IMR-90 (cell line): ENCODE results near the gene TMEM158. TPM values are rescaled to one million over a fixed set of nuclear protein-coding genes. Genes with fewer than 3 reads are reported as not detected.
A peak's percentile ranks its signal among the peaks of the same experiment; 100 is the strongest.

Experiments used
- ATAC-seq: fragments of 200-7000 bp; cut with Tn5 transposase; 2 replicates; pipeline ENCODE4 v1.9.1; 2020; ENCODE audit warnings: low read depth, mild to moderate bottlenecking, moderate library complexity
- BruUV-seq: library from RNA; stranded (reverse); fragments of 400-500 nt; replicated peaks from 2 replicates; lab custom pipeline; 2021; lab: Mats Ljungman, UMichigan
- CTCF ChIA-PET: fragments of 300-600 bp; formaldehyde crosslinking; extraction: SDS; loops from one replicate; lab custom pipeline; 2021; ENCODE audit warnings: antibody characterized with exemption; lab: Yijun Ruan, JAX
- POLR2A ChIA-PET: fragments of 300-600 bp; sonication (Branson Sonifier 250); formaldehyde crosslinking; loops from one replicate; lab custom pipeline; 2022; ENCODE audit warnings: antibody characterized with exemption; ENCODE audit not compliant: unreplicated experiment; lab: Charles Lee
- DNase-seq: peaks from one replicate; pipeline ENCODE4 v3.0.0; 2013
- H2AFZ ChIP-seq: replicated peaks from 2 replicates; pipeline ENCODE3; 2013; ENCODE audit warnings: low read length, mild to moderate bottlenecking; ENCODE audit not compliant: poor library complexity
- H2AK5ac ChIP-seq: 2 replicates; pipeline ENCODE4 v1.6.1; 2013; ENCODE audit warnings: low read depth, low read length, inconsistent platforms
- H2AK9ac ChIP-seq: replicated peaks from 2 replicates; pipeline ENCODE3; 2013; ENCODE audit warnings: mild to moderate bottlenecking, low read depth, low read length, moderate library complexity; ENCODE audit not compliant: poor library complexity
- H2BK120ac ChIP-seq: 2 replicates; pipeline ENCODE4 v1.6.1; 2013; ENCODE audit warnings: low read depth, low read length, inconsistent platforms
- H2BK15ac ChIP-seq: 3 replicates; pipeline ENCODE4 v1.6.1; 2013; ENCODE audit warnings: low read depth, low read length, inconsistent platforms
- H2BK20ac ChIP-seq: 2 replicates; pipeline ENCODE4 v1.6.1; 2013; ENCODE audit warnings: low read depth, mild to moderate bottlenecking, inconsistent platforms, low read length, moderate library complexity
- H2BK5ac ChIP-seq: 2 replicates; pipeline ENCODE4 v1.6.1; 2013; ENCODE audit warnings: mild to moderate bottlenecking, low read depth, low read length, inconsistent platforms; ENCODE audit not compliant: poor library complexity, severe bottlenecking
- H3K14ac ChIP-seq: replicated peaks from 2 replicates; pipeline ENCODE4 v1.6.1; 2013; ENCODE audit warnings: low read depth, low read length, inconsistent platforms
- H3K18ac ChIP-seq: 2 replicates; pipeline ENCODE4 v1.6.1; 2013; ENCODE audit warnings: low read depth, low read length, control low read depth
- H3K23ac ChIP-seq: 2 replicates; pipeline ENCODE4 v1.6.1; 2013; ENCODE audit warnings: low read depth, low read length, inconsistent platforms
- H3K27ac ChIP-seq: 2 replicates; pipeline ENCODE4 v1.5.1; 2013; ENCODE audit warnings: mild to moderate bottlenecking, control low read depth, low read length; ENCODE audit not compliant: insufficient read depth
- H3K27me3 ChIP-seq: 2 replicates; pipeline ENCODE4 v1.6.1; 2013; ENCODE audit warnings: low read length; ENCODE audit not compliant: control insufficient read depth, insufficient read depth
- H3K36me3 ChIP-seq: 2 replicates; pipeline ENCODE4 v1.6.1; 2013; ENCODE audit warnings: low read length, mixed read lengths; ENCODE audit not compliant: control insufficient read depth, insufficient read depth
- H3K4ac ChIP-seq: 2 replicates; pipeline ENCODE4 v1.6.1; 2013; ENCODE audit warnings: low read depth, low read length, inconsistent platforms
- H3K4me1 ChIP-seq: 2 replicates; pipeline ENCODE4 v1.6.1; 2013; ENCODE audit warnings: low read length, mixed read lengths; ENCODE audit not compliant: control insufficient read depth, insufficient read depth
- H3K4me2 ChIP-seq: 2 replicates; pipeline ENCODE4 v1.6.1; 2013; ENCODE audit warnings: low read depth, mild to moderate bottlenecking, control low read depth, low read length, moderate library complexity
- H3K4me3 ChIP-seq: 2 replicates; pipeline ENCODE4 v1.5.1; 2013; ENCODE audit warnings: low read depth, mild to moderate bottlenecking, control low read depth, low read length, moderate library complexity; ENCODE audit not compliant: insufficient read depth
- H3K56ac ChIP-seq: 2 replicates; pipeline ENCODE4 v1.6.1; 2013; ENCODE audit warnings: low read length, inconsistent platforms; ENCODE audit not compliant: insufficient read depth; ENCODE audit errors: extremely low read depth
- H3K79me1 ChIP-seq, 2 experiments: 2 replicates each; pipeline ENCODE4 v1.6.1; 2013; ENCODE audit warnings: low read length in 2 of 2, inconsistent platforms in 1 of 2, low read depth in 1 of 2
- H3K9ac ChIP-seq: 2 replicates; pipeline ENCODE4 v1.6.1; 2013; ENCODE audit warnings: low read depth, low read length, control low read depth
- H3K9me1 ChIP-seq: 2 replicates; pipeline ENCODE4 v1.6.1; 2013; ENCODE audit warnings: low read length, inconsistent platforms; ENCODE audit not compliant: insufficient read depth
- H3K9me3 ChIP-seq: 2 replicates; pipeline ENCODE4 v1.6.1; 2013; ENCODE audit warnings: low read length; ENCODE audit not compliant: control insufficient read depth, insufficient read depth
- H4K20me1 ChIP-seq: 2 replicates; pipeline ENCODE4 v1.6.1; 2013; ENCODE audit warnings: low read length, inconsistent platforms; ENCODE audit not compliant: insufficient read depth
- H4K5ac ChIP-seq: 2 replicates; pipeline ENCODE4 v1.6.1; 2013; ENCODE audit warnings: mild to moderate bottlenecking, low read depth, low read length, control low read depth
- H4K8ac ChIP-seq, 2 experiments: 2 replicates each; pipeline ENCODE4 v1.6.1; 2013; ENCODE audit warnings: low read depth in 2 of 2, low read length in 2 of 2, control low read depth in 1 of 2, inconsistent platforms in 1 of 2
- H4K91ac ChIP-seq: 2 replicates; pipeline ENCODE4 v1.6.1; 2013; ENCODE audit warnings: low read depth, low read length, inconsistent platforms; ENCODE audit not compliant: insufficient read depth
- CTCF ChIP-seq: conservative IDR thresholded peaks from 2 replicates; pipeline ENCODE4 v1.5.1; 2012; ENCODE audit warnings: mild to moderate bottlenecking, low read depth, low read length, improper control_type of control experiment
- NFE2L2 ChIP-seq: fragments of 150-350 bp; IDR thresholded peaks from 2 replicates; pipeline ENCODE4 v1.6.1; 2016; ENCODE audit warnings: low read depth, mild to moderate bottlenecking, low read length
- WGBS, 2 experiments: methylation state at CpG; one replicate each; pipeline versions ENCODE4 v1.1.5 to v1.1.7; 2013; ENCODE audit warnings: missing lambda C conversion rate in 2 of 2; ENCODE audit not compliant: insufficient read length in 1 of 2; ENCODE audit errors: extremely low coverage in 2 of 2; 5-methylcytosine and 5-hydroxymethylcytosine counted together
- dilution Hi-C: fragments of 300-500 bp; cut with HindIII; formaldehyde crosslinking; loops from one replicate; pipeline ENCODE4 v1.14.3; 2018; ENCODE audit warnings: low sequenced_read_pairs; ENCODE audit not compliant: unreplicated experiment
- in situ Hi-C: fragments of 300-500 bp; cut with MboI; formaldehyde crosslinking; loops from 3 replicates; pipeline ENCODE4 v1.14.3; 2019; ENCODE audit warnings: low sequenced_read_pairs, inconsistent platforms, mixed read lengths
- intact Hi-C: fragments of 100-400 bp; cut with micrococcal nuclease; formaldehyde crosslinking; loops from 2 replicates; pipeline ENCODE4 v1.10.0; 2022
- polyA plus RNA-seq, 3 experiments: library from polyadenylated mRNA; depleted of rRNA; stranded (reverse); fragments of >200 nt; gene quantifications; 2 replicates each; pipeline ENCODE4 v1.2.3, GENCODE V29; 2012; ENCODE audit warnings: low replicate concordance in 1 of 3
- total RNA-seq: library from RNA; depleted of rRNA; stranded (reverse); fragments of >200 nt; gene quantifications from 2 replicates; pipeline ENCODE4 v1.2.3, GENCODE V29; 2012

TMEM158 gene
- total and polyA plus RNA-seq, 2 of the 4 experiments (the other 2 are of a cell fraction), result 1.6 to 16.4 TPM

GRCh38 chr3:45273681-45274515, 47.8 kb upstream of the TMEM158 start:
- intact Hi-C loops, result no loop called here
- ChIA-PET POLR2A (no interaction called here), CTCF (interaction anchor here (0.9 to 1.2 kb wide), 2 partner anchors 10 to 15 kb away, joined by 4 read pairs; no protein-coding TSS in a partner anchor)
- Histone ChIP-seq H2AK5ac (peak overlapping the region; percentile 65; the same call in 1 of the 2 replicates), H3K9ac (no peak overlapping the region), H2AFZ (peak overlapping the region; percentile 26), H3K79me1 (no peaks in the 10 kb centered on the region), H3K4ac (peak overlapping the region; percentile 59; the same call in 1 of the 2 replicates), H2BK5ac (peak overlapping the region; percentile 60), H3K18ac (peak overlapping the region; percentile 55; the same call in 1 of the 2 replicates), H3K9me3 (peaks cover 6% of the 10 kb centered on the region), H3K23ac (no peak overlapping the region), H2AK9ac (peak overlapping the region; percentile 51), H3K4me1 (peaks cover 7% of the 10 kb centered on the region), H3K27ac (no peak overlapping the region; the same call in 1 of the 2 replicates), H4K20me1 (no peaks in the 10 kb centered on the region), H3K14ac (peak overlapping the region; percentile 33; the same call in 1 of the 2 replicates), H4K5ac (no peak overlapping the region), H3K36me3 (no peaks in the 10 kb centered on the region), H2BK120ac (peak overlapping the region; percentile 13), H4K8ac (0 out of 4 replicates have a peak overlapping the region, but pooled peaks of 1 of the 2 experiments have one; percentile 11), H3K4me3 (no peak overlapping the region), H4K91ac (no peak overlapping the region; the same call in 1 of the 2 replicates), H3K56ac (no peak overlapping the region), H2BK20ac (no peak overlapping the region; the same call in 1 of the 2 replicates), H3K4me2 (no peak overlapping the region), H2BK15ac (peak overlapping the region; percentile 7; the same call in 1 of the 3 replicates), H3K27me3 (no peaks in the 10 kb centered on the region), H3K9me1 (peaks cover 4% of the 10 kb centered on the region)
- peak; percentile 83 for ATAC-seq
- WGBS, 2 experiments, result no CpG with 5 or more reads among the region's 4 CpGs
- peak; percentile 49 for DNase-seq
- no TSS peak for BruUV-seq
- dilution Hi-C loops, result no loop called here
- peak; percentile 88 for TF ChIP-seq NFE2L2
- TF ChIP-seq CTCF, result no peak
- in situ Hi-C loops, result no loop called here
